GM18498 (cell line): Measurements from ENCODE around the gene RPS17.

Source experiments
- ATAC-seq: cut with Tn5 transposase; IDR thresholded peaks from one replicate; pipeline ENCODE4 v1.9.1; 2021; ENCODE audit warnings: mild to moderate bottlenecking, moderate library complexity; ENCODE audit not compliant: unreplicated experiment

RPS17 gene

GRCh38 chr15:82540055-82540983, at the start of gene RPS17:
TSS of gene RPS17 (minus strand) at chr15:82540457. CDS start at chr15:82540428, 29 bp downstream.
- peak; percentile 95 for ATAC-seq

- no peak for ATAC-seq
Measured at GRCh38 chr15:82587805-82588204, 47.5 kb upstream of the RPS17 start.

GRCh38 chr15:82585072-82585471, 44.8 kb upstream of the RPS17 start:
- no peak for ATAC-seq

- ATAC-seq: no peak
Measured at GRCh38 chr15:82580713-82581112, 40.5 kb upstream of the RPS17 start.

- no peak for ATAC-seq
Measured at GRCh38 chr15:82575335-82575734, 35.1 kb upstream of the RPS17 start.

- ATAC-seq: no peak
Measured at GRCh38 chr15:82572986-82573385, 32.7 kb upstream of the RPS17 start.

GRCh38 chr15:82572311-82572710, 32.1 kb upstream of the RPS17 start:
- no peak for ATAC-seq

GRCh38 chr15:82571722-82572222, 31.5 kb upstream of the RPS17 start:
- no peak for ATAC-seq

- ATAC-seq: no peak
Measured at GRCh38 chr15:82570721-82571508, 30.7 kb upstream of the RPS17 start.

- no peak for ATAC-seq
Measured at GRCh38 chr15:82569834-82570233, 29.6 kb upstream of the RPS17 start.

GRCh38 chr15:82568986-82569385, 28.7 kb upstream of the RPS17 start:
- ATAC-seq: no peak

- ATAC-seq: no peak
Measured at GRCh38 chr15:82567661-82568060, 27.4 kb upstream of the RPS17 start.

- no peak for ATAC-seq
Measured at GRCh38 chr15:82566690-82567089, 26.4 kb upstream of the RPS17 start.

- ATAC-seq: no peak
Measured at GRCh38 chr15:82558502-82558901, 18.2 kb upstream of the RPS17 start.

- no peak for ATAC-seq
Measured at GRCh38 chr15:82556315-82557035, 16.2 kb upstream of the RPS17 start.

GRCh38 chr15:82554849-82555248, 14.6 kb upstream of the RPS17 start:
- no peak for ATAC-seq

- no peak for ATAC-seq
Measured at GRCh38 chr15:82554351-82554750, 14.1 kb upstream of the RPS17 start.

- ATAC-seq: no peak
Measured at GRCh38 chr15:82553846-82554245, 13.6 kb upstream of the RPS17 start.

- ATAC-seq: no peak
Measured at GRCh38 chr15:82552861-82553260, 12.6 kb upstream of the RPS17 start.

GRCh38 chr15:82551646-82552247, 11.5 kb upstream of the RPS17 start:
- no peak for ATAC-seq
